Measurements from ENCODE around the gene SWAP70. TPM values are rescaled to one million over a fixed set of nuclear protein-coding genes. Genes with fewer than 3 reads are reported as not detected.
"Not testable (repeated sequence)": the region's sequence is repeated elsewhere in the genome, so short reads cannot be mapped to it uniquely, and the experiment has no call there.

The SWAP70 gene
- total and polyA plus RNA-seq, 2 of the 13 experiments (the other 11 are each of a cell fraction or from before 2014, with no cell fraction given), result 4.6 to 8.7 TPM

GRCh38 chr11:9619971-9620370 is 43.9 kb upstream of the SWAP70 start (continued):
- TF ChIP-seq ZNF318 (CRISPR knock-in tag; IDR thresholded peaks at IDR 0.05), result no peak

GRCh38 chr11:9622353-9622752 is 41.5 kb upstream of the SWAP70 start:
- H3K4me3 ChIP-seq (replicated peaks in 1 of 3; ENCODE audit: insufficient read depth in 1 of 3, low read depth in 2 of 3, low read length in 3 of 3); POLR2A ChIA-PET; in situ Hi-C loops (cut with HindIII; ENCODE audit: extremely low pct_ligation_motif_present, low pct_unique_long_range_greater_than_20kb); DNase-seq (ENCODE audit: low spot score); FAIRE-seq; H3K27ac ChIP-seq (ENCODE audit: extremely low read length, insufficient read depth, low read length); H3K4me1 ChIP-seq (ENCODE audit: insufficient read depth, low read length); H3K9me3 ChIP-seq (ENCODE audit: low read length); H3K9ac ChIP-seq (ENCODE audit: insufficient read depth, low read depth, low read length); ATAC-seq; H4K20me1 ChIP-seq (ENCODE audit: insufficient read depth, low read length); H3K4me2 ChIP-seq (ENCODE audit: low read depth, low read length); intact Hi-C loops (cut with micrococcal nuclease; ENCODE audit: unreplicated experiment); H3K36me3 ChIP-seq (replicated peaks in 1 of 2; ENCODE audit: control insufficient read depth in 1 of 2, insufficient read depth in 2 of 2, low read length in 2 of 2); H3K79me2 ChIP-seq (ENCODE audit: insufficient read depth, low read length); H2AFZ ChIP-seq (ENCODE audit: low read length); BruUV-seq (replicated peaks); CTCF ChIA-PET (ENCODE audit: low intra/inter-chr PET ratio, low total read pairs): not testable (repeated sequence)
- WGBS (ENCODE audit: low lambda C conversion rate), result 70% methylated on average over 3 of the region's 7 CpGs
- peaks cover 1 to 13% of the 10 kb centered on the region in 2 experiments; a peak in 2 of 5 replicates for H3K27me3 ChIP-seq (ENCODE audit: control insufficient read depth in 1 of 2, insufficient read depth in 2 of 2, low read length in 2 of 2)
- peak; percentile 57 for TF ChIP-seq NFYB (CRISPR knock-in tag; IDR thresholded peaks at IDR 0.05)
- peak; percentile 53; the same call in 1 of the 2 replicates for TF ChIP-seq NFYC (CRISPR knock-in tag; IDR thresholded peaks at IDR 0.05)

GRCh38 chr11:9623053-9623452 is 40.8 kb upstream of the SWAP70 start:
- in situ Hi-C loops (cut with HindIII; ENCODE audit: extremely low pct_ligation_motif_present, low pct_unique_long_range_greater_than_20kb); H4K20me1 ChIP-seq (ENCODE audit: insufficient read depth, low read length); CTCF ChIA-PET (ENCODE audit: low intra/inter-chr PET ratio, low total read pairs); H3K4me2 ChIP-seq (ENCODE audit: low read depth, low read length); H3K36me3 ChIP-seq (replicated peaks in 1 of 2; ENCODE audit: control insufficient read depth in 1 of 2, insufficient read depth in 2 of 2, low read length in 2 of 2); H3K9ac ChIP-seq (ENCODE audit: insufficient read depth, low read depth, low read length); H2AFZ ChIP-seq (ENCODE audit: low read length); POLR2A ChIA-PET; FAIRE-seq; H3K9me3 ChIP-seq (ENCODE audit: low read length); DNase-seq (ENCODE audit: low spot score); ATAC-seq; intact Hi-C loops (cut with micrococcal nuclease; ENCODE audit: unreplicated experiment); H3K79me2 ChIP-seq (ENCODE audit: insufficient read depth, low read length); H3K4me3 ChIP-seq (replicated peaks in 1 of 3; ENCODE audit: insufficient read depth in 1 of 3, low read depth in 2 of 3, low read length in 3 of 3); BruUV-seq (replicated peaks); H3K4me1 ChIP-seq (ENCODE audit: insufficient read depth, low read length); H3K27ac ChIP-seq (ENCODE audit: extremely low read length, insufficient read depth, low read length): not testable (repeated sequence)
- peaks cover 1 to 13% of the 10 kb centered on the region in 2 experiments; a peak in 2 of 5 replicates for H3K27me3 ChIP-seq (ENCODE audit: control insufficient read depth in 1 of 2, insufficient read depth in 2 of 2, low read length in 2 of 2)
- 60% methylated on average over 5 of the region's 23 CpGs for WGBS (ENCODE audit: low lambda C conversion rate)
